HepG2 (cell line): ENCODE data around the gene PRPF38B. TPM values are rescaled to one million over a fixed set of nuclear protein-coding genes. Genes with fewer than 3 reads are reported as not detected.

Source experiments
- ATAC-seq: fragments of 200-7000 bp; cut with Tn5 transposase; 3 replicates; pipeline ENCODE4 v1.9.1; 2020; ENCODE audit warnings: mild to moderate bottlenecking, moderate library complexity
- BruUV-seq: library from RNA; stranded (reverse); fragments of 400-500 nt; replicated peaks from 2 replicates; lab custom pipeline; 2021; lab: Mats Ljungman, UMichigan
- CTCF ChIA-PET: fragments of 300-600 bp; formaldehyde crosslinking; extraction: SDS; loops from one replicate; lab custom pipeline; 2021; ENCODE audit warnings: low total read pairs, inconsistent platforms, low intra/inter-chr PET ratio; lab: Yijun Ruan, JAX
- POLR2A ChIA-PET: fragments of 350-600 bp; sonication (Branson Sonifier 250); formaldehyde crosslinking; loops from one replicate; lab custom pipeline; 2020; ENCODE audit warnings: antibody characterized with exemption, inconsistent platforms; lab: Yijun Ruan, JAX
- DNase-seq: peaks from one replicate; pipeline ENCODE4 v3.0.0-alpha.2; 2015; ENCODE audit warnings: low spot score
- FAIRE-seq: peaks from 3 replicates; lab custom pipeline; 2011; peaks lifted over from hg19 to GRCh38; lab: Jason Lieb, UNC
- H2AFZ ChIP-seq: one replicate; pipeline ENCODE4 v1.6.1; 2011; ENCODE audit warnings: low read length, inconsistent platforms
- H3K27ac ChIP-seq: fragments of 300-600 bp; 3 replicates; pipeline ENCODE4 v1.8.0; 2011; ENCODE audit warnings: mixed run types, mild to moderate bottlenecking, mixed read lengths, low read length, inconsistent platforms; ENCODE audit not compliant: insufficient read depth; ENCODE audit errors: extremely low read length
- H3K27me3 ChIP-seq, 2 experiments: fragments of 200-600 bp in 1 of 2; 2 replicates in 1 of 2; 3 replicates in 1 of 2; pipeline versions ENCODE4 v1.6.0 to v1.8.0; 2011; ENCODE audit warnings: low read length in 2 of 2, mild to moderate bottlenecking in 2 of 2, moderate library complexity in 2 of 2, inconsistent platforms in 1 of 2; ENCODE audit not compliant: insufficient read depth in 2 of 2, control insufficient read depth in 1 of 2
- H3K36me3 ChIP-seq, 2 experiments: fragments of 200-600 bp in 1 of 2; replicated peaks in 1 of 2; 2 replicates in 1 of 2; 3 replicates in 1 of 2; pipeline versions ENCODE4 v1.5.1 to v1.8.0; 2011; ENCODE audit warnings: low read length in 2 of 2, inconsistent platforms in 1 of 2; ENCODE audit not compliant: insufficient read depth in 2 of 2, control insufficient read depth in 1 of 2
- H3K4me1 ChIP-seq: 2 replicates; pipeline ENCODE4 v1.5.1; 2012; ENCODE audit warnings: low read length, inconsistent platforms; ENCODE audit not compliant: insufficient read depth
- H3K4me2 ChIP-seq: 2 replicates; pipeline ENCODE4 v1.6.0; 2011; ENCODE audit warnings: low read depth, low read length, inconsistent platforms
- H3K4me3 ChIP-seq, 3 experiments: fragments of 200-600 bp in 1 of 3; sonication (generic), shearing (Covaris generic) in 1 of 3; replicated peaks in 1 of 3; 2 replicates each; pipeline ENCODE4 v1.5.1; 2011 to 2016; ENCODE audit warnings: low read length in 3 of 3, inconsistent platforms in 2 of 3, low read depth in 2 of 3, mild to moderate bottlenecking in 2 of 3, control low read depth in 1 of 3, mixed read lengths in 1 of 3; ENCODE audit not compliant: insufficient read depth in 1 of 3
- H3K79me2 ChIP-seq: one replicate; pipeline ENCODE4 v1.6.1; 2011; ENCODE audit warnings: low read length, inconsistent platforms; ENCODE audit not compliant: insufficient read depth
- H3K9ac ChIP-seq: 2 replicates; pipeline ENCODE4 v1.6.0; 2011; ENCODE audit warnings: mild to moderate bottlenecking, low read depth, low read length, inconsistent platforms; ENCODE audit not compliant: insufficient read depth
- H3K9me3 ChIP-seq: 2 replicates; pipeline ENCODE4 v1.5.1; 2012; ENCODE audit warnings: mild to moderate bottlenecking, low read length
- H4K20me1 ChIP-seq: 2 replicates; pipeline ENCODE4 v1.6.0; 2011; ENCODE audit warnings: inconsistent platforms, mild to moderate bottlenecking, low read length, moderate library complexity; ENCODE audit not compliant: insufficient read depth
- CCAR2 ChIP-seq: fragments of 200-400 bp; formaldehyde crosslinking; optimal IDR thresholded peaks from 2 replicates; pipeline ENCODE3; 2018; ENCODE audit warnings: low read depth, mild to moderate bottlenecking, low read length, moderate library complexity
- CSRNP2 ChIP-seq: sonication (generic); formaldehyde crosslinking; conservative IDR thresholded peaks from 2 replicates; pipeline ENCODE4 v1.8.0; 2022; ENCODE audit warnings: low read depth, missing genetic modification reagents
- FUBP1 ChIP-seq: sonication (generic); formaldehyde crosslinking; IDR thresholded peaks from 2 replicates; pipeline ENCODE4 v1.5.1; 2020; ENCODE audit warnings: missing genetic modification reagents, mild to moderate bottlenecking, borderline replicate concordance
- HMGXB4 ChIP-seq, 2 experiments: sonication (generic) in 1 of 2; formaldehyde crosslinking in 1 of 2; IDR thresholded peaks; 2 replicates each; pipeline versions ENCODE4 v1.4.0 to v1.6.1; 2018 to 2020; ENCODE audit warnings: missing genetic modification reagents in 2 of 2, borderline replicate concordance in 1 of 2, low read depth in 1 of 2, mild to moderate bottlenecking in 1 of 2, missing biosample characterization in 1 of 2
- ZFP36L1 ChIP-seq: sonication (generic); formaldehyde crosslinking; IDR thresholded peaks from 2 replicates; pipeline ENCODE4 v1.8.0; 2022; ENCODE audit warnings: mild to moderate bottlenecking, missing genetic modification reagents, moderate library complexity
- ZNF652 ChIP-seq: IDR thresholded peaks from 2 replicates; pipeline ENCODE4 v1.6.1; 2016; ENCODE audit warnings: low read depth, borderline replicate concordance
- WGBS: methylation state at CpG from one replicate; pipeline ENCODE4 v1.1.6; 2017; ENCODE audit warnings: low lambda C conversion rate; 5-methylcytosine and 5-hydroxymethylcytosine counted together
- in situ Hi-C: cut with HindIII; loops from 2 replicates; pipeline ENCODE4 v1.10.0; 2017; ENCODE audit warnings: low pct_unique_long_range_greater_than_20kb; ENCODE audit not compliant: extremely low pct_ligation_motif_present
- intact Hi-C: fragments of 100-400 bp; cut with micrococcal nuclease; formaldehyde crosslinking; loops from one replicate; pipeline ENCODE4 v1.10.0; 2022; ENCODE audit not compliant: unreplicated experiment
- polyA plus RNA-seq, 8 experiments: library from polyadenylated mRNA; depleted of rRNA in 3 of 8; stranded (reverse) in 7 of 8; unstranded in 1 of 8; fragments of >200 nt; fragmentation: Illumina TruSeq in 4 of 8; extraction: Trizol in 4 of 8; gene quantifications; 2 replicates each; pipeline versions ENCODE4 v1.2.1 to v1.2.3, GENCODE V29; 2011 to 2016; ENCODE audit warnings: low read depth in 4 of 8, missing spikeins in 1 of 8, mixed read lengths in 1 of 8; ENCODE audit not compliant: insufficient read depth in 1 of 8
- total RNA-seq, 5 experiments: library from RNA; depleted of rRNA; stranded (reverse); fragments of >200 nt; fragmentation: Illumina TruSeq; extraction: Trizol; gene quantifications; 2 replicates each; pipeline ENCODE4 v1.2.3, GENCODE V29; 2016; ENCODE audit warnings: low read depth in 1 of 5

PRPF38B gene
- total and polyA plus RNA-seq, 2 of the 13 experiments (the other 11 are each of a cell fraction or from before 2014, with no cell fraction given) = 25.7 to 29.7 TPM

GRCh38 chr1:108670131-108670773 is 21.9 kb upstream of the PRPF38B start:
- ChIA-PET CTCF (no interaction called here), POLR2A (no interaction called here)
- no peak overlapping the region for H3K27ac ChIP-seq
- no peaks in the 10 kb centered on the region for H4K20me1 ChIP-seq
- DNase-seq (no peak), FAIRE-seq (no peak), ATAC-seq (no peak; the same call in 2 of the 3 replicates)
- no peaks in the 10 kb centered on the region for H3K4me1 ChIP-seq
- H2AFZ ChIP-seq = no peak overlapping the region
- intact Hi-C loops = no loop called here
- no peaks in the 10 kb centered on the region for H3K9me3 ChIP-seq
- no TSS peak for BruUV-seq
- no peak overlapping the region for H3K4me3 ChIP-seq
- TF ChIP-seq ZNF652 (CRISPR knock-in tag) (no peak), CSRNP2 (CRISPR knock-in tag) (no peak), ZFP36L1 (CRISPR knock-in tag) (no peak), CCAR2 (no peak), HMGXB4 (CRISPR knock-in tag; IDR thresholded peaks at IDR 0.05; ENCODE audit: borderline replicate concordance in 1 of 2, low read depth in 1 of 2) (no peak), FUBP1 (no peak)
- WGBS = 42% methylated on average over 4 of the region's 5 CpGs
- no peaks in the 10 kb centered on the region for H3K36me3 ChIP-seq
- no peaks in the 10 kb centered on the region for H3K27me3 ChIP-seq
- H3K79me2 ChIP-seq = no peaks in the 10 kb centered on the region
- no peak overlapping the region for H3K4me2 ChIP-seq
- in situ Hi-C loops = no loop called here
- H3K9ac ChIP-seq = no peak overlapping the region
